Measurements from ENCODE around the gene OR2M3.

OR2M3 gene

DNA sequence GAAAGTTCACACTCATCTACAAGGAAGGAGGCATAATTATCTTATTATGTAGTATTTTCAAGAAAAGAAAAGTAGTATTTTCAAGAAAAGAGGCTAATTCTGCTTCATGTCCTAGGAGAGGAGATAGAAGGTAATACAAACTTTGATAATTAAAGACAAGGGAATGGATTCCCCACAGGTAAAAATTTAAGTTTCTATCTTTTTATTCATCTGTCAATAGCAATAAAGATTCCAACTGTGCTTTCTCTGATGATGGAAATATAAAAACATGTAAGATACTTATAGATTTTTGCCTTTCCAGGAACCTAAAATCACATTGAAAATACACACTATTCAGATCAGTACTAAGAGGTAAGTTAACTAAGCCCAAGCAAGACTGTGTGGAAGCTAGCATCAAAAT, 22.5 kb upstream of the OR2M3 start, which contains the start of gene OR2M2:
Gene OR2M2, plus strand, starts transcription at position 301 of the 400 bp plus-strand sequence. CDS start 5,165 bp downstream, outside the sequence.
- DNase-seq (ENCODE audit: low spot score): no peak
- in situ Hi-C loops (cut with MboI; ENCODE audit: low pct_unique_long_range_greater_than_20kb, low sequenced_read_pairs, unreplicated experiment): no loop called here
- TF ChIP-seq, protein P1, sequence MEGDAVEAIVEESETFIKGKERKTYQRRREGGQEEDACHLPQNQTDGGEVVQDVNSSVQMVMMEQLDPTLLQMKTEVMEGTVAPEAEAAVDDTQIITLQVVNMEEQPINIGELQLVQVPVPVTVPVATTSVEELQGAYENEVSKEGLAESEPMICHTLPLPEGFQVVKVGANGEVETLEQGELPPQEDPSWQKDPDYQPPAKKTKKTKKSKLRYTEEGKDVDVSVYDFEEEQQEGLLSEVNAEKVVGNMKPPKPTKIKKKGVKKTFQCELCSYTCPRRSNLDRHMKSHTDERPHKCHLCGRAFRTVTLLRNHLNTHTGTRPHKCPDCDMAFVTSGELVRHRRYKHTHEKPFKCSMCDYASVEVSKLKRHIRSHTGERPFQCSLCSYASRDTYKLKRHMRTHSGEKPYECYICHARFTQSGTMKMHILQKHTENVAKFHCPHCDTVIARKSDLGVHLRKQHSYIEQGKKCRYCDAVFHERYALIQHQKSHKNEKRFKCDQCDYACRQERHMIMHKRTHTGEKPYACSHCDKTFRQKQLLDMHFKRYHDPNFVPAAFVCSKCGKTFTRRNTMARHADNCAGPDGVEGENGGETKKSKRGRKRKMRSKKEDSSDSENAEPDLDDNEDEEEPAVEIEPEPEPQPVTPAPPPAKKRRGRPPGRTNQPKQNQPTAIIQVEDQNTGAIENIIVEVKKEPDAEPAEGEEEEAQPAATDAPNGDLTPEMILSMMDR (IDR thresholded peaks at IDR 0.05; ENCODE audit: extremely low read depth, insufficient read depth, missing control alignments): no peak

DNA sequence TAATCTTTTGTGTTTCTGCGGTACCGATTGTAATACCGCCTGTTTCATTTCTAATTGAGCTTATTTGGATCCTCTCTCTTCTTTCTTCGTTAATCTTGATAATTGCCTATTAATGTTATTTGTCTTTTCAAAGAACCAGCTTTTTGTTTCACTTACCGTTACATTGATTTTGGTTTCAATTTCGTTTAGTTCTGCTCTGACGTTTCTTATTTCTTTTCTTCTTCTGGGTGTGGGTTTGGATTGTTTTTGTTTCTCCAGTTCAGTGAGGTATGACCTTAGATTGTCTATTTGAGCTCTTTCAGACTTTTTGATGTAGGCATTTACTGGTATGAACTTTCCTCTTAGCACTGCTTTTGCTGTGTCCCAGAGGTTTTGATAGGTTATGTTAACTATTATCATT, 13.1 kb upstream of the OR2M3 start:
- DNase-seq (ENCODE audit: low spot score): no peak
- TF ChIP-seq, protein P1 (IDR thresholded peaks at IDR 0.05; ENCODE audit: extremely low read depth, insufficient read depth, missing control alignments): no peak
- in situ Hi-C loops (cut with MboI; ENCODE audit: low pct_unique_long_range_greater_than_20kb, low sequenced_read_pairs, unreplicated experiment): no loop called here

DNA sequence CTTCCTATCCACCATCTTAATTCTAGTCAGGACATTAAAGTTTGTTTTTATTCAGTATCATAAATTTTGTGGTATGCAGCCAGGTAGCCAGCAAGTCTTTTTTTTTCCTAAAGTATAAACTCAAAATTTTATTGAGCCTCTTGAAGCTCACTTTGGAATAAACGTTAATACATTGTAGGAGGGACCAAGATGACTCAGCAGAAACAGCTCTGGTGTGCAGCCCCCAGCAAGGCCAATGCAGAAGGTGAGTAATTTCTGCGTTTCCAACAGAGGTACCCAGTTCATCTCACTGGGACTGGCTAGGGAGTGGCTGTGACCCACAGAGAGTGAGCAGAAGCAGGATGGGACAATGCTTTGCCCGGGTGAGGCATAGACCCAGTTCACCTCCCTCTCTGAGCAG, 9.7 kb upstream of the OR2M3 start:
- DNase-seq (ENCODE audit: low spot score): no peak
- in situ Hi-C loops (cut with MboI; ENCODE audit: low pct_unique_long_range_greater_than_20kb, low sequenced_read_pairs, unreplicated experiment): no loop called here
- TF ChIP-seq, protein P1 (IDR thresholded peaks at IDR 0.05; ENCODE audit: extremely low read depth, insufficient read depth, missing control alignments): no peak

DNA sequence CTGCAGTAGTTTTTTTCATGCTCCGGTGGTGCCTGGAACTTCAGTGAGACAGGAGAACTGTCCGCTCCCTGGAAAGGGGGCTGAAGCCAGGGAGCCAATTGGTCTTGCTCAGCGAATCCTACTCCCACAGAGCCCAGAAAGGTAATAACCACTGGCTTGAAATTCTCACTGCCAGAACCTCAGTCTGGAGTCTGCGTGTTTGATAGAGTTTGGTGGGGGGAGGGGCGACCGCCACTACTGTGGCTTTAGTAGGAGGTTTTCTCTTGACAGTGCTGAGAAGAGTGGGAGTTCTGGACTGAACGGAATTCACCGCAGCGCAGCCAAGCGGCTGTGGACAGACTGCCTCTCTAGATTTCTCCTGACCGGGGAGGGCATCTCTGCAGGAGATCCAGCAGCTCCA, 8.0 kb upstream of the OR2M3 start:
- TF ChIP-seq, protein P1 (IDR thresholded peaks at IDR 0.05; ENCODE audit: extremely low read depth, insufficient read depth, missing control alignments): no peak
- DNase-seq (ENCODE audit: low spot score): no peak
- in situ Hi-C loops (cut with MboI; ENCODE audit: low pct_unique_long_range_greater_than_20kb, low sequenced_read_pairs, unreplicated experiment): no loop called here

DNA sequence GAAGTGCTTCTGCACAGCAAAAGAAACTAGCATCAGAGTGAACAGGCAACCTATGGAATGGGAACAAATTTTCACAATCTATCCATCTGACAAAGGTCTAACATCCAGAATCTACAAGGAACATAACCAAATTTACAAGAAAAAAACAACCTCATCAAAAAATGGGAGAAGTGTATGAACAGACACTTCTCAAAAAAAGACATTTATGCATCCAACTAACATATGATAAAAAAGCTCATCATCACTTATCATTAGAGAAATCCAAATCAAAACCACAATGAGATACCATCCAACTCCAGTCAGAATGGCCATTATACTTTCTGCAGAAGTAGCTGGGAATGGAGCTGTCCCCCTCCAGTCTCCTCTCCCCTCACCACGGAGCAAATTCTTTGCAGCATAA, 2.9 kb upstream of the OR2M3 start:
- DNase-seq (ENCODE audit: low spot score): no peak
- TF ChIP-seq, protein P1 (IDR thresholded peaks at IDR 0.05; ENCODE audit: extremely low read depth, insufficient read depth, missing control alignments): no peak
- in situ Hi-C loops (cut with MboI; ENCODE audit: low pct_unique_long_range_greater_than_20kb, low sequenced_read_pairs, unreplicated experiment): no loop called here

DNA sequence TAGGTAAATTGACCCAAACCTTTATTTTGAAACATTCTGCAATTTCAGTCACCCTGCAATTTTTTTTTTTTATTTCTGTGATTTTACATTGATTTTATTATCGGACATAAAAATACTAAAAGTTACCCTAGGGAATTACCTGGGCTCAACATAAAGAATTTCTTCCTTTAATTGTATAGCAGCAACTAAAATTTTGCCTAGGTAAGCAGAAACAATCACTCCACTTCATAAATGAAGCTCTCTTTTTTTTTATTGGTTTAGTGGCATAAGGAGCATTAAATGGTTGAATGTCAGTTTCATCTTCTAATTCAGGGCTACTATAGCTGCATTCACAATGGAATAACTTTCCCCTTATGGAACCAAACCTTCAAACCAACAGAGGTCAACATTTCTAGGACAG, 18.8 kb downstream of the OR2M3 start:
- TF ChIP-seq, protein P1 (IDR thresholded peaks at IDR 0.05; ENCODE audit: extremely low read depth, insufficient read depth, missing control alignments): no peak
- no peak for DNase-seq (ENCODE audit: low spot score)
- in situ Hi-C loops (cut with MboI; ENCODE audit: low pct_unique_long_range_greater_than_20kb, low sequenced_read_pairs, unreplicated experiment): no loop called here

DNA sequence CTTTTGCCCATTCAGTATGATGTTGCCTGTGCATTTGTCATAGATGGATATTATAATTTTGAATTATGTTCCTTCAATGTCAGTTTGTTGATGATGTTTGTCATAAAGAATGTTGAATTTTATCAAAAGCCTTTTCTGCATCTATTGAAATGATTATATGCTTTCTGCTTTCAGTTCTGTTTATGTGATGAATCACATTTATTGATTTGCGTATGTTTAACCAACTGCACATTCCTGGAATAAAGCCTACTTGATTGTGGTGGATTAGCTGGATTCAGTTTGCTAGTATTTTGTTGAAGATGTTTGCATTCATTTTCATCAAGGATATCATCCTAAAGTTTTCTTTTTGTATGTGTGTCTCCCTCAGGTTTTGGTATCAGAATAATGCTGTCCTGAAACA, 28.5 kb downstream of the OR2M3 start:
- TF ChIP-seq, protein P1 (IDR thresholded peaks at IDR 0.05; ENCODE audit: extremely low read depth, insufficient read depth, missing control alignments): no peak
- in situ Hi-C loops (cut with MboI; ENCODE audit: low pct_unique_long_range_greater_than_20kb, low sequenced_read_pairs, unreplicated experiment): no loop called here
- DNase-seq (ENCODE audit: low spot score): no peak
